Ascending aorta (tissue), 2 donors: ENCODE data around the gene CADM1. TPM values are rescaled to one million over a fixed set of nuclear protein-coding genes. Genes with fewer than 3 reads are reported as not detected.

Experiments
- DNase-seq, 2 donors: peaks; one replicate each; pipeline ENCODE4 v3.0.0-alpha.2; 2019; ENCODE audit warnings: low spot score in 2 of 2
- H3K27ac ChIP-seq, 2 donors: fragments of 200-600 bp; sonication (generic); one replicate each; pipeline ENCODE4 v1.5.1; 2016 to 2017; ENCODE audit warnings: mild to moderate bottlenecking in 1 of 2
- H3K27me3 ChIP-seq: fragments of 200-600 bp; sonication (generic); one replicate; pipeline ENCODE4 v1.5.1; 2017
- H3K36me3 ChIP-seq, 2 donors: fragments of 200-600 bp; sonication (generic); one replicate each; pipeline ENCODE4 v1.5.1; 2016
- H3K4me1 ChIP-seq, 2 donors: fragments of 200-600 bp; sonication (generic); one replicate each; pipeline ENCODE4 v1.5.1; 2016 to 2017; ENCODE audit warnings: mild to moderate bottlenecking in 1 of 2
- H3K4me3 ChIP-seq, 2 donors: fragments of 200-600 bp; sonication (generic); one replicate each; pipeline ENCODE4 v1.5.1; 2016 to 2017; ENCODE audit warnings: mild to moderate bottlenecking in 1 of 2
- H3K9me3 ChIP-seq, 2 donors: fragments of 200-600 bp; sonication (generic); one replicate each; pipeline ENCODE4 v1.5.1; 2016
- CTCF ChIP-seq, 3 experiments: fragments of 200-600 bp in 2 of 3; fragments of 450-650 bp in 1 of 3; sonication (generic) in 2 of 3; IDR thresholded peaks; one replicate each; pipeline ENCODE4 v1.5.1; 2016 to 2019; ENCODE audit warnings: antibody characterized with exemption in 3 of 3, mild to moderate bottlenecking in 1 of 3, moderate library complexity in 1 of 3
- intact Hi-C: fragments of 100-400 bp; cut with DNase I; formaldehyde crosslinking; loops from one replicate; pipeline ENCODE4 v1.15.1; 2023
- total RNA-seq: library from RNA; depleted of rRNA; stranded (reverse); fragments of >200 nt; gene quantifications from one replicate; pipeline ENCODE4 v1.1.0, GENCODE V29; 2016

The CADM1 gene
- total RNA-seq, 1 donor from 2014 or later: 2.4 TPM

GRCh38 chr11:115425816-115426215, 78.4 kb downstream of the CADM1 start:
- DNase-seq: no peak
- Histone ChIP-seq H3K9me3 (no peaks in the 10 kb centered on the region), H3K4me3 (no peak overlapping the region), H3K27ac (no peak overlapping the region), H3K36me3 (no peaks in the 10 kb centered on the region), H3K27me3 (no peaks in the 10 kb centered on the region), H3K4me1 (no peaks in the 10 kb centered on the region)
- TF ChIP-seq CTCF (IDR thresholded peaks at IDR 0.05): no peak
- intact Hi-C loops: no loop called here

DNA sequence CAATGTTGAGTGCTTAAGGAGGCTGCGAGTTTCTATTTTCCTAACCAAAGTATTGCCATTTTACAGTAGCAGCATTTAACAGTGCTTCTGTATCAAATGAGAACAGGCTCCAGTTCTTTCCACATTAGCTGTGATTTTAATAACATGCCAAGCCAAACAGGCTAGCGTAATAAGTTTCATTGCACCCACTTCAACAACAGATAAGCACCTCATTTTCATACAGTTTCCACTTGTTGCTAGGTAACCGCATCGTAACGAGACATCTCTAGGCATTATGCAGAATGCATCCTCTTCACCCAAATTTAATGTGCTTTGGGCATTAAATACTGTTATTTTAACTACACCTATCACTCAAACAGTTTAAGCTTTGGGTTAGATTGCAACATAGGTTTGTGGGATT, 79.0 kb downstream of the CADM1 start:
- Histone ChIP-seq H3K27me3 (no peaks in the 10 kb centered on the region), H3K27ac (no peak overlapping the region), H3K4me1 (no peaks in the 10 kb centered on the region), H3K4me3 (no peak overlapping the region), H3K9me3 (no peaks in the 10 kb centered on the region), H3K36me3 (no peaks in the 10 kb centered on the region)
- TF ChIP-seq CTCF (IDR thresholded peaks at IDR 0.05): no peak
- intact Hi-C loops: no loop called here
- no peak for DNase-seq

GRCh38 chr11:115423728-115424459, 80.3 kb downstream of the CADM1 start:
- H3K4me1 ChIP-seq: no peaks in the 10 kb centered on the region
- no peak overlapping the region for H3K27ac ChIP-seq
- no peaks in the 10 kb centered on the region for H3K9me3 ChIP-seq
- no peak for DNase-seq
- H3K4me3 ChIP-seq: no peak overlapping the region
- H3K36me3 ChIP-seq: no peaks in the 10 kb centered on the region
- intact Hi-C loops: no loop called here
- no peaks in the 10 kb centered on the region for H3K27me3 ChIP-seq
- no peak for TF ChIP-seq CTCF (IDR thresholded peaks at IDR 0.05)

GRCh38 chr11:115421992-115422689, 82.1 kb downstream of the CADM1 start:
- intact Hi-C loops: no loop called here

DNA sequence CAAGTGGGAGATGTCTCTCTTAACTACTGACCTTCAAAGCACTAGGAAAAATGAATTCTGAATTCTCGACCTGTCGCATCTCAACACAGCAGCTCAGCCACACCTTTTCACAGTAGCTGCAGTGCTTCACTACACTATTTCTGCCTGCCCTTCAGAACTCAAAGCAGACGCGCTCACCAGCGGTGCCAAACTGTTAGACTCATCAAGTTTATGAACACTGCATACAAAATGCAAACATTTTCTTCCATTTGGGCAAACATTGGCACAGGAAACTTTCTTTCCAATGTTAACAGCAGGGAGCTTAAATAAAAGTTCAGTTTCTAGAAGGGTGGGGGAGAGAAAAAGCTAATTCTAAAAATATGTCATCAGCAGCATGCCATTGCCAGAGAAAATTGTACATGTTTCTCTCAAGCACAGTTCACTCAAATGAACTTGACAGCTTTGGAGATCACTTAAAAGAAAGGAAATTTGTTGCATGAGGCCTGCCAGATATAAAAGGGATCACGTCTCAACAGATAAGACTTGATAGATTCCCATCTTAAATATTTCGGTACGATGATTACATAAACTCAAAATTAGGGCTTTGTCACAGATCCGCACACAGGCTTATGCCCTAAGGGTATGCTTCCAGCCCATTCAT, 82.7 kb downstream of the CADM1 start:
- Histone ChIP-seq H3K27ac (no peak overlapping the region), H3K4me3 (peak overlapping the region in 1 of 2 donors; percentile 16), H3K4me1 (no peaks in the 10 kb centered on the region), H3K27me3 (no peaks in the 10 kb centered on the region), H3K36me3 (no peaks in the 10 kb centered on the region), H3K9me3 (no peaks in the 10 kb centered on the region)
- no peak for TF ChIP-seq CTCF (IDR thresholded peaks at IDR 0.05)
- DNase-seq: no peak
- intact Hi-C loops: no loop called here

More at GRCh38 chr11:115421992-115422689, 82.1 kb downstream of the CADM1 start:
- no peaks in the 10 kb centered on the region for H3K36me3 ChIP-seq
- no peak for TF ChIP-seq CTCF (IDR thresholded peaks at IDR 0.05)
- H3K27ac ChIP-seq: no peak overlapping the region
- no peaks in the 10 kb centered on the region for H3K9me3 ChIP-seq
- H3K4me3 ChIP-seq: no peak overlapping the region
- H3K27me3 ChIP-seq: no peaks in the 10 kb centered on the region
- no peaks in the 10 kb centered on the region for H3K4me1 ChIP-seq
- DNase-seq: no peak
